Central memory CD4-positive, alpha-beta T cell (primary cell): ENCODE measurements around the gene SLC22A31.

Experiments
- DNase-seq: peaks from one replicate; pipeline ENCODE4 v3.0.0; 2022

The SLC22A31 gene

GRCh38 chr16:89164847-89165680, 35.3 kb downstream of the SLC22A31 start:
- DNase-seq, result no peak

GRCh38 chr16:89164436-89164835, 35.9 kb downstream of the SLC22A31 start:
- DNase-seq, result no peak

DNA sequence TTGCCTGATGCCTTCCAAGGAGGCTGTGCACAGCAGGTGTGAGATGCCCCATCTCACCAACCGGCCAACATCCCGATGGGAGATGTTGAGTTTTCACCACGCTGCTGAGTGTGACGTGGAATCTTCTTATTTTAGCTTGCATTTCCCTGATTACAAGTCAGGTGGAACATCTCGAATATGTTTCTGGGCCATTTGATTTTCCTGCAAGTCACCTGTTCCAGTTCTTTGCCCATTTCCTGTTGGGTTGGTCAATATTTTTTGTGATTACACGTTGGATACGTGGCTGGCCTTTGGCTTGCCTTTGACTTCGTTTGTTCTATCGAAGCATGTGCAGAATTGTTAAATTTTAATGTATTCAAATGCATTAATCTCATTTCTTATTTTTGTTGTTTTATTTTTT, 37.0 kb downstream of the SLC22A31 start:
- no peak for DNase-seq

DNA sequence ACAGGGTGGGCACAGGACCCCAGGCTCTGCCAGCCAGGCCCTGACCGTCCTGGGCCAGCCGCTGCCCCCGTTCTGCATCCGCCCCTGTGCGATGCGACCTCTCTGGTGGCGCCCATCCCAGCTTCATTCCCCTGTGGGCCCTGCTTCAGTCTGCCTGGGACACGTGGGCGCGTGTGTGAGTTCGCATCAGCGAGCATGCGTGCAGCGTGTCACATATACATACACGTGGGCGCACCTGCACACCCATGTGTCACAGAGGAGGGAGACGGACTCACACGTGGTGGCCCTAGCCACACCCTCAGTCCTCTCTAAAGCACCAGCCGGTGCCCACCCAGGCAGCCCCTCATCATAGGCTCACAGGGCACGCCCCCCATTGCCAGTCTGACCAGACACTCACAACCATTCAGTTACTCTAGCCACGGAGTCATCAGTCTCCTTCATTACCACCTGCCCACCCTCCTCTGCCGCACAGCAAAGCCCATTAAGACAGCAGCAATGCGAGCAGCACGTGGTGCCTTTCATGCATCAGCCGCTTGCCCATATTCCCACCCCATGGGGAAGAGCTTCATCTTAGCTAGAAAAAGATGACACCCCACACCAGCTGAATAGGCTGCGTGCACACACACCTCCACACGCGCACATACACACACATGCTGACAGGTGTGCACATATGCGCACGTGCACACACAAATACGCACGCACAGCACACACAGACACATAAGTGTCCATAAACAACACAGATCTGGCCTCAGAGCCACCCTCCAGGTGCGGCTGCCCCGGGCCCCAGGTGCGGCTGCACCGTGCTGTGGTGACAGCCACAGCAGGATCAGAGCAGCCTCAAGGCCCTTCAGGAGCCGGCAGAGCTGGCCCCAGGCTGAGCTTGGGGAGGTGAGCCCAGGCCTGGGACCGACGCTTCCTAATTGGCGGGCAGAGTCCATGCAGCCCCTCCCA, 38.3 kb downstream of the SLC22A31 start:
- no peak for DNase-seq

- DNase-seq, result no peak
Measured at GRCh38 chr16:89160977-89161701, 39.2 kb downstream of the SLC22A31 start.

GRCh38 chr16:89159850-89160354, 40.4 kb downstream of the SLC22A31 start:
- no peak for DNase-seq

- no peak for DNase-seq
Measured at GRCh38 chr16:89159066-89159849, 41.1 kb downstream of the SLC22A31 start.

- no peak for DNase-seq
Measured at GRCh38 chr16:89157778-89158177, 42.6 kb downstream of the SLC22A31 start.

GRCh38 chr16:89156740-89157645, 43.3 kb downstream of the SLC22A31 start:
- DNase-seq, result no peak

- no peak for DNase-seq
Measured at GRCh38 chr16:89155851-89156739, 44.2 kb downstream of the SLC22A31 start.

DNA sequence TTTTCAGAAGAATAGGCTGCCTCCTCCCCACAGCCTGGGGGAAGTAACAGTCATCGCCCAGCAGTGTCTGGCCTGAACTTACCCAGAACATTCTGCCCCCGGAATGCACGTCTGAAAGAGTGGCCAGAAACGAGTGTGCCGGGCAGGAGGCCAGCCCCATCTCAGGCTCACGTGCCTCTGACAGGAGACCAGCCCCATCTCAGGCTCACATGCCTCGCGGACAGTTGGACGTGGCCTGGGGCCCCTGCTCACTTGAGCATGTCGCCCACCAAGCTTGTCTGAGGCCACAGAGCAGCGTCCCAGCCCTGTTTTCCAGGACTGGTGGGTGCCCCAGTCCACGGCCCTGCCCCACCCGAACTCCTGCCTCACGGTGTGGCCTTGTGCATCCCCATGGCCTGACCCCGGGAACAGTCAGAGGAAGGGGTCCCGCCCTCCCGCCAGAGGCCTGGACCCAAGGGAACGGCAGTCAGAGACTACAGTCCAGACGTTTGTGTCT, 45.1 kb downstream of the SLC22A31 start:
- DNase-seq, result no peak

DNA sequence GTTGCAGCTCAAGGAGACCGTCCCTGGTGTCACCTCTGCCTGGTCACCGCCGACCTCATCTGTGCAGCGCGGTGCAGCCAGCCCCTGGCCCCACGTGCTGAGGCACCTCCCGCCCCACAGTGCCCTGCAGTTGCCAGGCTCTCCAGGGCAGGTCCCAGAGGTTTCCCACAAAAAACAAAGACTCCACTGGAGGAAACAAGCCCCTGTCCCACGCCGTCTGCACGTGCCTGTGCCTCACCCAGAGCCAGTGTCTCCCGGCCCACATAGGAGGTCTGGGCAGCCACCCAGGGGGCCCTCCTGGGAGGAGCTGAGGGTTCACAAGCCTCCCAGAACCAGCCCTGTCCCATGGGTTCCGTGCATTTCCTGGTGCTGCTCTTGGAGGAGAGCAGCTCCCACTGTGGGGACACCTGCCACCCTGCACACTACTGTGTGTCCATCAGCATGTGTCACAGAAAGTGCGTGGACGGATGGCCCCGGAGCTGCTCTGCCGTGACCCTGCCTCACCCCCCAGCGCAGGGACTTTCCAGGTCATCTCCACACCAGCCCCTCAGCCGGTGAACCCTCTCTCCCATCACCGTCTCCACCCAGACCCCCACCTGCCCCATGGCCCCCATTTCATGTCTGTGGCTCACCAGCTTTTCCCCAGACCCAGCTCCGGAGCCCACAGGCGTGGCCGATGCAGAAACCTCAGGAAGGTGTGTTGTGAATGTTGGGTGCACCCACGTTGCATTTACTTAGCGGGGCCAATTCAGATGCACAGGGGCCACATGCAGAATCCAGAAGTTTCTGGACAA, 45.8 kb downstream of the SLC22A31 start:
- DNase-seq, result no peak

DNA sequence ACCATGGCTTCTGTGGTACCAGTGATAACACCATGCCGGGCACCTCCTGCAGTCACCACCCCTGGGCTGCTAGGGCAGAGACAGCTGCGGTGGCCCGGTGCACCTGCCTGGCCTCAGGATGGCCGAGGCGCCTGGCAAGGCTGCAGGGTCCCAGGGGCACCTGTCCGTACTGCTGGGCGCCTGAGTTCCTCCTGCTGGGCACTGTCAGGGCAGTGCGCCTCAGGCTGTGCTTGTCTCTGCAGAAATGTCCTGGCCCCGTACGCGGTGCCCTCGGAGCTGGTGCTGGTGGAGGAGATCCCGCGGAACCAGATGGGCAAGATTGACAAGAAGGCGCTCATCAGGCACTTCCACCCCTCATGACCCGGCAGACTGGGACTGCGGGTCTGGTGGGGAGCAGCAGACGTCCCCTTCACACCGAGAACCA, 46.5 kb downstream of the SLC22A31 start:
- no peak for DNase-seq

- no peak for DNase-seq
Measured at GRCh38 chr16:89152831-89153700, 47.3 kb downstream of the SLC22A31 start.

DNA sequence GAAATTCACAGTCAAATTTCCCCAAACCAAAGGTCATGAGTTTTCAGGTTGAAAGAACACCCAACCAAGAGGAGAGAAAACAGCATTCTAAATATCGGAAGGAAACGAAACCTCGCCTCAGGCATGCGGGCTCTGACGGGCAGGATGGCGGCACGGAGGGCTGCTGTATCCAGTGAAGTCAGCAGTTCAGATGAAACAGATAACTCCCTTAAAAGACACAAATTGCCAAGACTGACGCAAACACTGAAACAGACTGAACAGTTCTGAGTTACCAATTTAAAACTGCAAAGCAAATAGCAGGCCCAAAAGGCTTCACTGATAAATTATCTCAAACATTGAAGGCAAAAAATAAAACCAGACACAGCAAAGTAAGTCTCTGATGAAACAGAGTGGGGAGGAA, 49.4 kb downstream of the SLC22A31 start:
- DNase-seq, result no peak

DNA sequence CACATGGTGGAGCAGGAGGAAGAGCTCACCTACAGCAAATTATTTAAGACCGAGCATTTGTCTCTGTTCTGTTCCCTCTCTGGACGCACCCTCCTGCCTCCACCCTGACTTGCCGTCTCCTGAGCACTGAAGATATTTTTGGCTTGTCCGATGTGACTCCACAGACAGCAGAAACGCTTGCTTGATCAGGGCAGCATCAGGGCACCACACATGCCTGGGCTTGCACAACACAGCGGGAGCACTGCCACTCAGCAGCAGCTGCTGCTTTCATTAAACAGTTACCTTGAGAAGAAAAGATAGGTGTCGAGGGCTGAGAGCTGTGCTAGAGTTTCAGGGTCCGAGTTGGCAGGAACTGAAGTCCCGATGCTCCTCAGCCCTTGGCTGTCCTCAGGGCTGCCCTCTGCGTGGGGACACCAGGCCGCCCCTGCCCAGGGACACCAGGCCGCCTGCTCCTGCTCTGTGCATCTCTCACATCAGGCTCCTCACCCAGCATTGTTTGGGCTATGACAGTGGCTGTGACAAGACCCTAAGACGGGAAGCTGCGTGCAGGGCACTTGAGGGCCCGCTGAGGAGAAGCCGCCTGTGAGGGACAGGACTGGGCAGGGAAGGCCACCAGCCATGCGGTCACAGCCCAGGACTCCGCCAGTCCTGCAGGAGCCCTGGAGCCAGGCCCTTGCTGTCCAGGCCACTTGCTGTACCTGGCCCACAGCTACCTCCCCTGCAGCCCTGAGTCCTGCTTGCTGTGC, 50.1 kb downstream of the SLC22A31 start:
- DNase-seq, result no peak

DNA sequence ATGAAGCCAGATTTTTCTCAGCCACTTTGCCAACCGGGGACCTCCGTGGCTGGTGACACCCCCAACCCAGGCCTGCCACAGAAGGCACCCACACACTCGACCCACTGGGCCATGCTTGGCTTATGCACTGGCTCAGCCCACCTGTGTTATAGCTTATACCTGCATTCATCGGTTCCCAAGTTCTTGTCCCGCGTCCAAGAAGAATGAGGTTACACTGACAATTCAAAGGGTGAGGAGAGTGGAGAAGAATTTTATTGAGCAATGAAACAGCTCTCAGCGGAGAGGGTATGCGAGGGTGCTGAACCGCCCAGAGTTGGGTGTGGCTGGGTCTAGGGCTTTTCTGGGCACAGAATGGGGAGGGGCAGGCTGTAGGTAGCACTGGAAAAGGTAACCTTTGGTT, 51.0 kb downstream of the SLC22A31 start:
- DNase-seq, result no peak
